ENCODE measurements around the gene KLF16. TPM values are rescaled to one million over a fixed set of nuclear protein-coding genes. Genes with fewer than 3 reads are reported as not detected.

KLF16 gene
- total and polyA plus RNA-seq, 9 of the 15 experiments (the other 6 are each of a cell fraction or from before 2014, with no cell fraction given): 0.04 to 60.4 (median 6.8) TPM

- TF ChIP-seq MED1 (CRISPR knock-in tag; IDR thresholded peaks at IDR 0.05; ENCODE audit: borderline replicate concordance) (no peak), SMARCB1 (IDR thresholded peaks at IDR 0.05; ENCODE audit: insufficient read length, low read depth) (no peak), ZBTB11 (CRISPR knock-in tag; IDR thresholded peaks at IDR 0.05) (no peak), ZNF407 (IDR thresholded peaks at IDR 0.05; ENCODE audit: low read depth) (no peak), ZNF197 (CRISPR knock-in tag; IDR thresholded peaks at IDR 0.05; ENCODE audit: low read depth) (no peak), ZNF707 (CRISPR knock-in tag; conservative IDR thresholded peaks at IDR 0.05) (no peak), HOXB6 (CRISPR knock-in tag; IDR thresholded peaks at IDR 0.05; ENCODE audit: borderline replicate concordance) (no peak), BCOR (IDR thresholded peaks at IDR 0.05) (peak; percentile 77; the same call in 1 of the 2 replicates), CC2D1A (IDR thresholded peaks at IDR 0.05) (no peak)
These were observed 703 bp downstream of the KLF16 start (continued) for GRCh38 chr19:1862424-1863327.
